IPS-20b (cell line): ENCODE data around the gene KLK3.
A peak's percentile ranks its signal among the peaks of the same experiment; 100 is the strongest.

Source experiments
- H3K27ac ChIP-seq: one replicate; pipeline ENCODE4 v1.5.1; 2013; ENCODE audit warnings: low read length
- H3K27me3 ChIP-seq: 2 replicates; pipeline ENCODE4 v1.6.1; 2013; ENCODE audit warnings: mild to moderate bottlenecking, low read length, inconsistent platforms; ENCODE audit not compliant: insufficient read depth
- H3K36me3 ChIP-seq: 2 replicates; pipeline ENCODE4 v1.6.1; 2013; ENCODE audit warnings: low read depth, mild to moderate bottlenecking, inconsistent platforms, low read length, moderate library complexity; ENCODE audit not compliant: insufficient read depth
- H3K4me1 ChIP-seq: 2 replicates; pipeline ENCODE4 v1.6.1; 2013; ENCODE audit warnings: mild to moderate bottlenecking, control low read depth, inconsistent platforms, low read length, moderate library complexity; ENCODE audit not compliant: insufficient read depth
- H3K4me3 ChIP-seq: 2 replicates; pipeline ENCODE4 v1.5.1; 2013; ENCODE audit warnings: mild to moderate bottlenecking, low read length, inconsistent platforms
- H3K9ac ChIP-seq: 2 replicates; pipeline ENCODE4 v1.6.1; 2013; ENCODE audit warnings: low read depth, mild to moderate bottlenecking, inconsistent platforms, low read length, moderate library complexity
- H3K9me3 ChIP-seq: 2 replicates; pipeline ENCODE4 v1.6.1; 2013; ENCODE audit warnings: mild to moderate bottlenecking, low read depth, low read length, inconsistent platforms; ENCODE audit not compliant: insufficient read depth

KLK3 gene

DNA sequence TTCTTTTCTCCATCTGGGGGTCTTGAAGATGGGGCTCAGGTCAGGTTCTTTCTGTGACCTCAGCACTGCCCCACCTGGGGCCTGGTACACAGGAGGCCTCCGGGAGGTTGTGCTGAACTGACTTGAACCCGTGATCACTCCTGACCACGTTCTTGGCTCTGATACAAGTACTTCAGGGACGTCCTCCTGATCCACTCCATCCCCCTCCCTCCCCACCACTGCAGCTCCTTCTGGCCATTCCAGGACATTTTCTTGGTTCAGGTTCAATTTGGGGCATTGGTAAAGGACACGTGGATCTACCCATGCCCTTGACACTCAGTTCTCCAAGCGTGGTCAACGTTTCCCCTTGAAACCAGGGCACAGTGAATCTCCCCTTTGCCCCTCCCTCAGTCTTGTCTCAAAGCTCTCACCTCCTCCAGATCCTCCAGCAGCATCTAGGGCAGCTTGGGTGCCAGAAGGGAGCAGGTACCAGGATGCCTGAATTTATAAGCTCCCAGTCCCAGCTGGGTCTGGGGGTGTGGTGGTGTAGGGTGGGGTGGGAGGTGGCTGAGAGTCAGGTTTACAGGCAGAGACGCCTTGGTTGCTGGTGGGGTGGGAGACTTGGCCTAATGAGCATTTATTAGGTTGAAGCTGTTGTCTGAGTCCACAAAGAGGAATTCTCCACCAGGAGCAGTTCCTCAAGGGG, 21.5 kb upstream of the KLK3 start, which contains the start of gene KLK15:
Gene KLK15 (minus strand): TSS at position 458 of the 685 bp plus-strand sequence. CDS start 2,082 bp downstream, outside the sequence.
- no peaks in the 10 kb centered on the region for H3K36me3 ChIP-seq
- H3K27me3 ChIP-seq, result peaks cover 40% of the 10 kb centered on the region

DNA sequence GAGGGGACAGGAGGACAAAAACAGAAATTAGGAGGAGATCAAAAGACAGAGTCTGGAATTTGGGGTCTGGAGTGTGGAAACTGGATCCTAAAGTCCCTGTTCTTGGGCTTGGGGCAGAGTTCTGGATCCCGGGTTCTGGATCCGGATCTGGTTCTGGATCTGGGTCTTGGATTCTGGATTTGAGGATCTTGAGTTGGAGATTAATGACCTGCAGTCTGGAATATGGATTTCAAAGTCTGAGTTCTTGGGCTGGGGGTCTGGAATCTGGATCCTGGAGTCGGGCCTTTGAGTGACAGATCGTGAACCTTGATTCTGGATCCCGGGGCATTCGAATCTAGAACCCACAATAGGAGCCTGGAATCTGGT, 20.9 kb upstream of the KLK3 start:
- Histone ChIP-seq H3K9ac (no peak overlapping the region), H3K4me3 (no peak overlapping the region), H3K27ac (no peak overlapping the region), H3K9me3 (no peaks in the 10 kb centered on the region; the same call in 1 of the 2 replicates), H3K36me3 (no peaks in the 10 kb centered on the region), H3K4me1 (no peaks in the 10 kb centered on the region; the same call in 1 of the 2 replicates), H3K27me3 (peaks cover 40% of the 10 kb centered on the region)

More for the DNA sequence above, 21.5 kb upstream of the KLK3 start, which contains the start of gene KLK15:
- Histone ChIP-seq H3K4me1 (no peaks in the 10 kb centered on the region; the same call in 1 of the 2 replicates), H3K27ac (no peak within 1 kb of the TSS), H3K4me3 (no peak within 1 kb of the TSS), H3K9ac (no peak within 1 kb of the TSS), H3K9me3 (no peaks in the 10 kb centered on the region; the same call in 1 of the 2 replicates)

DNA sequence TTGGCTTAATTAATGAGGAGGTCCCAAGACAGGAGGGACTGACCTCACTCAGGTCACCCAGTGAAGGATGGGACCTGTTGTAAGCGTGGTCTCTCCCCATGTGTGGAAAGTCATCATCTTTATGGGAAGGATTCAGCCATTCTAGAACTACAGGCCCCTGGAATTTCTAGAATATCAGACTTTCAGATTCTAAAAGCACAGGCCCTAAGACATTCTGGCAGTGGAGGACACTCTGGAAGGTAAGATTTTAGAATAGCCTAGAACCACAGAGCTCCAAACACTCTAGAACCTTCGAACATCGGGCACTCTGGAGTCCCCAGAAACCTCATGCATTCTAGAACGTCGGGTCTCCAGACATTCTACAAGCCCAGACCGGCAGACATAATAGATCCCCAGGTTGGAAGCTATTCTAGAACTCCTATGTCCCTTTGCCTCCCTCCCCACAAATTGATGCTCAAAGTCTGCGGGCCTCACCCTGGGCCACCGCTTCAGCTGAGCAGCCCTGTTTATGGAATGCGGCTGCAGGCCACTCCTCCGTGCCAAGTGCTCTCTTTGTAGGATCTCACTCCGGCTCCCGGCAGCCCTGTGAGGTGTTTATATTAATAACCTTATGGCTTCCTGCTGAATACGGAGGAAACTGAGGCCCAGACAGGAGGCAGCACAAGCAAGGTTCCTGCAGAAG, 19.5 kb upstream of the KLK3 start:
- no peaks in the 10 kb centered on the region for H3K36me3 ChIP-seq
- no peak overlapping the region for H3K27ac ChIP-seq
- H3K4me3 ChIP-seq, result peak overlapping the region; percentile 75; the same call in 1 of the 2 replicates
- H3K27me3 ChIP-seq, result peaks cover 40% of the 10 kb centered on the region
- H3K9ac ChIP-seq, result peak overlapping the region; percentile 58; the same call in 1 of the 2 replicates
- H3K4me1 ChIP-seq, result no peaks in the 10 kb centered on the region; the same call in 1 of the 2 replicates
- no peaks in the 10 kb centered on the region; the same call in 1 of the 2 replicates for H3K9me3 ChIP-seq

- no peaks in the 10 kb centered on the region; the same call in 1 of the 2 replicates for H3K4me1 ChIP-seq
Observed at GRCh38 chr19:50835785-50836542, 18.8 kb upstream of the KLK3 start.

GRCh38 chr19:50836543-50837195, 18.0 kb upstream of the KLK3 start:
- H3K4me1 ChIP-seq, result no peaks in the 10 kb centered on the region; the same call in 1 of the 2 replicates
- peaks cover 48% of the 10 kb centered on the region for H3K27me3 ChIP-seq
- H3K9ac ChIP-seq, result peak overlapping the region; percentile 58; the same call in 1 of the 2 replicates
- no peaks in the 10 kb centered on the region for H3K36me3 ChIP-seq
- no peak overlapping the region for H3K27ac ChIP-seq
- H3K9me3 ChIP-seq, result no peaks in the 10 kb centered on the region; the same call in 1 of the 2 replicates
- H3K4me3 ChIP-seq, result peak overlapping the region; percentile 75; the same call in 1 of the 2 replicates

More at GRCh38 chr19:50835785-50836542, 18.8 kb upstream of the KLK3 start:
- peak overlapping the region; percentile 58; the same call in 1 of the 2 replicates for H3K9ac ChIP-seq
- H3K36me3 ChIP-seq, result no peaks in the 10 kb centered on the region
- H3K27me3 ChIP-seq, result peaks cover 43% of the 10 kb centered on the region
- peak overlapping the region; percentile 75 for H3K4me3 ChIP-seq
- H3K27ac ChIP-seq, result no peak overlapping the region
- no peaks in the 10 kb centered on the region; the same call in 1 of the 2 replicates for H3K9me3 ChIP-seq

- H3K4me3 ChIP-seq, result no peak overlapping the region
- H3K9ac ChIP-seq, result no peak overlapping the region
- no peaks in the 10 kb centered on the region for H3K36me3 ChIP-seq
- H3K27me3 ChIP-seq, result peaks cover 48% of the 10 kb centered on the region
- H3K4me1 ChIP-seq, result no peaks in the 10 kb centered on the region; the same call in 1 of the 2 replicates
- peaks cover 3% of the 10 kb centered on the region; the same call in 1 of the 2 replicates for H3K9me3 ChIP-seq
- H3K27ac ChIP-seq, result no peak overlapping the region
Observed at GRCh38 chr19:50837300-50837699, 17.4 kb upstream of the KLK3 start.

DNA sequence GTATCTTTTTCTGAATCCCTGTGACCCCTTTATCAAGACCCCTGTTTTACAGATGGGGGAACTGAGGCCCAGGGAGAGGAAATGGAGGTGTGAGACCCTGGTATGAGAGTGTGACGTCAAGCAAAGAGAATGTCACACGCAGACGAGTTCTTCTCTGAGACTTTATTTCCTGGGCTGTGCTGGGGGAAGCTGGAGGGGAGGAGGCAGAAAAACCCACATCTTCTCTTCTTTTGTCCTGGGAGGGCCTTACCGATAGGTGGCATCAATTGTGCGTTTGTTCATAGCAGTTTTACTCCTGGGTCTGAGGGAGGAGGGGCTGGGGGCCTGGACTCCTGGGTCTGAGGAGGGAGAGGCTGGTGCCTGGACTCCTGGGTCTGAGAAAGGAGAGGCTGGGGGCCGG, 16.5 kb upstream of the KLK3 start:
- no peak overlapping the region for H3K27ac ChIP-seq
- H3K4me1 ChIP-seq, result no peaks in the 10 kb centered on the region; the same call in 1 of the 2 replicates
- H3K9ac ChIP-seq, result no peak overlapping the region
- H3K27me3 ChIP-seq, result peaks cover 47% of the 10 kb centered on the region
- no peaks in the 10 kb centered on the region for H3K36me3 ChIP-seq
- H3K9me3 ChIP-seq, result peaks cover 5% of the 10 kb centered on the region; the same call in 1 of the 2 replicates
- H3K4me3 ChIP-seq, result no peak overlapping the region

DNA sequence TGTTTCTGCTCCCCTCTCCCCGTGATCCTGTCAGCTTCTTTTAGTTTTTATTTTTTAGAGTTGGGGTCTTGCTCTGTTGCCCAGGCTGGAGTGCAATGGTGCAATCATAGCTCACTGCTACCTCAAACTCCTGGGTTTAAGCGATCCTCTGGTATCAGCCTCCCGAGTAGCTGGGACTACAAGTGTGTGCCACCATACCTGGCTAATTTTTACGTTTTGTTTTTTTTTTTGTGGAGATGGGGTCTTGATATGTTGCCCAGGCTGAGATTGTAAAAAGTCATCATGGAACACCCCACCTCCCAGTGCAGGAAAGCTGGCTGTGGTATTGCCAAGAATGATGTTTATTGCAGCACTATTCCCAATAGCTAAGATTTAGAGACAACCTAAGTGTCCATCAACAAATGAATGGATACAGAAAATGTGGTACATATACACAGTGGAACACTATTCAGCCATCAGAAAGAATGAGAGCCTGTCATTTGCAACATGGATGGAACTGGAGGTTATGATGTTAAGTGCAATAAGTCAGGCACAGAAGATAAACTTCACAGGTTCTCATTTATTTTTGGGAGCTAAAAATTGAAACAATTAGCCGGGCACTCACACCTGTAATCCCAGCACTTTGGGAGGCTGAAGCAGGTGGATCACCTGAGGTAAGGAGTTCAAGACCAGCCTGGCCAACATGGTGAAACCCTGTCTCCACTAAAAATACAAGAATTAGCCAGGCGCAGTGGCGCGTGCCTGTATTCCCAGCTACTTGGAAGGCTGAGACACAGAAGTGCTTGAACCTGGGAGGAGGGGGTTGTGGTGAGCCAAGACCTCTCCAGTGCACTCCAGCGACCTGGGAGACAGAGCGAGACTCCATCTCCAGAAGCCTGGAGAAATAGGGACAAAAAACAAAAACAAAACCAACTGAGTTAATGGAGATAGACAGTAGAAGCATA, 14.7 kb upstream of the KLK3 start:
- no peaks in the 10 kb centered on the region; the same call in 1 of the 2 replicates for H3K4me1 ChIP-seq
- no peak overlapping the region for H3K4me3 ChIP-seq
- H3K9me3 ChIP-seq, result peaks cover 20% of the 10 kb centered on the region
- H3K36me3 ChIP-seq, result no peaks in the 10 kb centered on the region
- H3K27me3 ChIP-seq, result peaks cover 51% of the 10 kb centered on the region
- H3K27ac ChIP-seq, result no peak overlapping the region
- H3K9ac ChIP-seq, result no peak overlapping the region

- Histone ChIP-seq H3K4me1 (no peaks in the 10 kb centered on the region), H3K36me3 (no peaks in the 10 kb centered on the region), H3K9me3 (peaks cover 22% of the 10 kb centered on the region), H3K27ac (no peak overlapping the region), H3K4me3 (no peak overlapping the region), H3K9ac (no peak overlapping the region), H3K27me3 (peaks cover 32% of the 10 kb centered on the region)
Observed at GRCh38 chr19:50842130-50842529, 12.6 kb upstream of the KLK3 start.

GRCh38 chr19:50843205-50843604, 11.5 kb upstream of the KLK3 start:
- H3K27ac ChIP-seq, result no peak overlapping the region

More at GRCh38 chr19:50843205-50843604, 11.5 kb upstream of the KLK3 start:
- Histone ChIP-seq H3K9me3 (peaks cover 23% of the 10 kb centered on the region), H3K4me3 (no peak overlapping the region), H3K27me3 (peaks cover 26% of the 10 kb centered on the region; the same call in 1 of the 2 replicates), H3K9ac (no peak overlapping the region), H3K36me3 (no peaks in the 10 kb centered on the region), H3K4me1 (no peaks in the 10 kb centered on the region)
